ENCODE measurements around the gene TEX28. TPM values are rescaled to one million over a fixed set of nuclear protein-coding genes. Genes with fewer than 3 reads are reported as not detected.
"Not testable (repeated sequence)": the region's sequence is repeated elsewhere in the genome, so short reads cannot be mapped to it uniquely, and the experiment has no call there.

Gene TEX28, protein sequence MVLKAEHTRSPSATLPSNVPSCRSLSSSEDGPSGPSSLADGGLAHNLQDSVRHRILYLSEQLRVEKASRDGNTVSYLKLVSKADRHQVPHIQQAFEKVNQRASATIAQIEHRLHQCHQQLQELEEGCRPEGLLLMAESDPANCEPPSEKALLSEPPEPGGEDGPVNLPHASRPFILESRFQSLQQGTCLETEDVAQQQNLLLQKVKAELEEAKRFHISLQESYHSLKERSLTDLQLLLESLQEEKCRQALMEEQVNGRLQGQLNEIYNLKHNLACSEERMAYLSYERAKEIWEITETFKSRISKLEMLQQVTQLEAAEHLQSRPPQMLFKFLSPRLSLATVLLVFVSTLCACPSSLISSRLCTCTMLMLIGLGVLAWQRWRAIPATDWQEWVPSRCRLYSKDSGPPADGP
- total RNA-seq, result not detected

DNA sequence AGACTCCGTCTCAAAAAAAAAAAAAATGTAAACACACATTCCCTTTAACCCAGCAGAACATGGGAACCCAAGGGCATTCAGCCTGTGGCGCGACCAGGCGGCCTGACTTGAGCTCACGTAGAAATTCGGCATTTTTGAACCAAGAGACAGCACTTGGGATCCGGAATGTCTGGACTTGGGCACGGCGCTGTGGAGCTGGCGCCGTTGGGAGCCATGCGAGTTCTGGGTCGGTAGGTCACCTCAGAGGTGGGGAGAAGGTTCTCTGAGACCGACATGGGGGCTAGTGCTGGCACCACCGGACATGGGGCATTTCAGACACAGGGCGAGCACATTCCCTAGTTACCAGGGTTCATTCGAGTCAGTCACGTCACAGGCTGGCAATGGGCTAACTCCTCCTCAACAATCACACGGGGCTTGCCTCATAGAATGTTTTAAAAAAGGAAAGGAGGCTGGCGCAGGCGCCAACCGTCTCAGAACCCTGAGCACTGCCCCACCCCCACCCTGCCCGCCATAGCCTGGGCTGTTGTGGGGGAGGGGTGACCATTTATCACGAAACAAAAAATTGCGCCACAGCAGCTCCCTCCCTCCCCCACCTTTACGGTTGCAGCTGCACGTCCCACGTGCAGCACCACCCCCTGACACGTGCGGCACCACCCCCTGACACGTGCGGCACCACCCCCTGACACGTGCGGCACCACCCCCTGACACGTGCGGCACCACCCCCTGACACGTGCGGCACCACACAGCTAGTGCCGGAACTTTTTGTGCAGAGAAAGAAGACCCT is at the start of gene TEX28:
TEX28 (minus strand) TSS at position 334 of the 784 bp plus-strand sequence. CDS start 3,007 bp downstream, outside the sequence.
- no peak for DNase-seq
- peaks cover 0 to 4% (median 0%) of the 10 kb centered on the region in 4 donors for H3K9me3 ChIP-seq
- H3K27ac ChIP-seq, result no peak within 1 kb of the TSS
- WGBS, 2 donors, result 90 to 96% methylated on average over 10 to 31 of the region's 39 CpGs
- TF ChIP-seq POLR2AphosphoS5 (IDR thresholded peaks at IDR 0.05), result no peak
- TF ChIP-seq, protein P1, sequence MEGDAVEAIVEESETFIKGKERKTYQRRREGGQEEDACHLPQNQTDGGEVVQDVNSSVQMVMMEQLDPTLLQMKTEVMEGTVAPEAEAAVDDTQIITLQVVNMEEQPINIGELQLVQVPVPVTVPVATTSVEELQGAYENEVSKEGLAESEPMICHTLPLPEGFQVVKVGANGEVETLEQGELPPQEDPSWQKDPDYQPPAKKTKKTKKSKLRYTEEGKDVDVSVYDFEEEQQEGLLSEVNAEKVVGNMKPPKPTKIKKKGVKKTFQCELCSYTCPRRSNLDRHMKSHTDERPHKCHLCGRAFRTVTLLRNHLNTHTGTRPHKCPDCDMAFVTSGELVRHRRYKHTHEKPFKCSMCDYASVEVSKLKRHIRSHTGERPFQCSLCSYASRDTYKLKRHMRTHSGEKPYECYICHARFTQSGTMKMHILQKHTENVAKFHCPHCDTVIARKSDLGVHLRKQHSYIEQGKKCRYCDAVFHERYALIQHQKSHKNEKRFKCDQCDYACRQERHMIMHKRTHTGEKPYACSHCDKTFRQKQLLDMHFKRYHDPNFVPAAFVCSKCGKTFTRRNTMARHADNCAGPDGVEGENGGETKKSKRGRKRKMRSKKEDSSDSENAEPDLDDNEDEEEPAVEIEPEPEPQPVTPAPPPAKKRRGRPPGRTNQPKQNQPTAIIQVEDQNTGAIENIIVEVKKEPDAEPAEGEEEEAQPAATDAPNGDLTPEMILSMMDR (IDR thresholded peaks at IDR 0.05), result no peak
- H3K36me3 ChIP-seq, result no peaks in the 10 kb centered on the region
- no peaks in the 10 kb centered on the region for H3K27me3 ChIP-seq
- no peak within 1 kb of the TSS for H3K4me3 ChIP-seq
- ATAC-seq (ENCODE audit: low FRiP score in 2 of 2), result peak in 1 of 2 donors; percentile 51
- no peaks in the 10 kb centered on the region for H3K4me1 ChIP-seq

DNA sequence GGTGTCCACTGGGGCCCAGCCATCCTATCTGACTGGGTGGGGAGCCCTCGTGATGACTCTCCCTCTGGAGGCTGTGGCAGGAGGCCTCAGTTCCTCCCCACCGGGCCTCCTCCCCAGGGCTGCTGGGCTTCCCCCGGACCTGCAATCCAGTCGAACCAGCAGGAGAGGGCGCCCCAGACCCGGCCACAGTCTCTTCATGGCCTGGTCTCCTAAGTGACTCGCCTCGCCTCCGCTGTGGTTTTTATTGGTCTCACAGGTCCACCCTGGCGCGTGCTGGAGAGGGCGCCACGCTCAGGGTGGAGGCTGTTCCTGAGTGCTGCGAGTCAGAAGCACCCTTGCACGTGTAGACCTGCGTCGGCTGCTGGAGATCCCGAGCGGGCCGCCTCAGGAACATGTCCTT is 48.7 kb upstream of the TEX28 start:
- peak; percentile 47 to 64 for ATAC-seq (ENCODE audit: low FRiP score in 2 of 2)
- H3K4me1 ChIP-seq, H3K27me3 ChIP-seq, H3K9me3 ChIP-seq, H3K4me3 ChIP-seq, H3K27ac ChIP-seq, DNase-seq, H3K36me3 ChIP-seq: not testable (repeated sequence)
- WGBS, 2 donors, result no CpG with 5 or more reads among the region's 20 CpGs

DNA sequence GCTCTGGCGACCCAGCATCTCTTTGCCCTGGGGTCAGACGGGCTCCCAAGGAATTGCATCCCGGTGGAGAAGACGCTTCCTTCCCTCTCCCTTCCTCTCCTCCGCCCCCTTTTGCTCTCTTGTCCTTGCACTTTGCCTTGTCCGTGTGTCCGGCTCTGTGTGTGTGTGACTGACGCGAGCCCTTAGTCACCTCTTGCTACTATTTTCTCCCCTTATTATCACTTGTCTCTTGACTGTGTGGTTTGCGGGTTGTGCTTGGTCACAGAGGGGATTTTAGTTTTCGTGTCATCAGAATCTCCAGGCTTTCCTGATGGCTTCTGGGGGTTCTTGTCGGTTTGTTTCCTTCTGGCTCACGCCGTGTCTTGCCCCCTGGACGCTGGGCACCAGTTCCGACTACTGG is 48.1 kb upstream of the TEX28 start:
- H3K9me3 ChIP-seq, H3K4me1 ChIP-seq, H3K27ac ChIP-seq, DNase-seq, H3K4me3 ChIP-seq, H3K27me3 ChIP-seq, H3K36me3 ChIP-seq: not testable (repeated sequence)
- WGBS, 2 donors, result no CpG with 5 or more reads among the region's 16 CpGs
- ATAC-seq (ENCODE audit: low FRiP score in 2 of 2), result peak in 1 of 2 donors; percentile 0

DNA sequence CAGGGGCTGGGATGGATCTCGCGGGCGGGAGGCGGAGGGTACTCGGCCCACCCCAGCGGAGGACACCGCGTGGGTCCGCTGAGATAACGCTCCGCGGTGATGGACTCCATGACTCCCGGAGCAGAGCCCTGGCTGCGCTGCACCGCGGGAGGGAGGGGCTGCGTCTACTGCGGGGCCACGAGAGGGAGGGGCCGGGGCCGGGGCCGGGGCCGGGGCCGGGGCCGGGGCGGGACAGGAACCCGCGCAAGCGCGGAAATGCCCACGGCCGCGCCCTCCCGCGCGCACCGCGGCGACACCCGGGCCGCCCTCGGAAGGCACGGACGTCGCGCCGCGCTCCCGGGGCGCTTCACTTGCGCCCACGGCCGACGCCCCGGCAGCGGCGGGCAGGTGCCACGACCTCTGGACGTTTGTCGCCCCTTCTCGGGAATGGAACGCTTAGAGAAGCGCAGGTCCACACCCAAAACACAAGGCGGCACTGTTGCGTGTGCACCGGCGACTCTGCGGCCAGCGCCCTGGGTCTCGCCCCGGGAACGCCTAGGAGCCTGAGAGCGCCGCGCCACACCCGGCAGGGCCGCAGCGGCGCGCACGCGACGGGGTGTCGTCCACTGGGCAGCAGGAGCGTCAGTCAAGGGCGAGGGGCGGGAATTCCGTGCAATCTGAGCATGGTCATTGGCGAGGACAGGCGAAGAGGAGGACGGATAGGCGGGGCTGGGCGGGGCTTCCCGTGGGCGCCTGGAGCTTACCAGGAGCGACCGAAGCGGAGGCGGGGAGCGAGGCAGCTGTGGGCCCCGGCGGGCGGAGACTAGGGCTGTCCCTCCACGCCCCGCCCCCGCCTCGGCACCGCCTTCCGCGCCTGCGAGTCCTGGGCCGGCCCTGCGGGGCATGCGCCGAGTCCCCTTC is 46.7 kb upstream of the TEX28 start:
- Histone ChIP-seq H3K4me3 (peak overlapping the region in 2 of 4 donors; percentile 17 to 29), H3K27ac (peak overlapping the region in 2 of 4 donors; percentile 49 to 79)
- ATAC-seq (ENCODE audit: low FRiP score in 2 of 2) (peak; percentile 89 to 91), DNase-seq (peak in 1 of 2 donors; percentile 87)
- H3K9me3 ChIP-seq, H3K27me3 ChIP-seq, H3K4me1 ChIP-seq, H3K36me3 ChIP-seq: not testable (repeated sequence)
- no CpG with 5 or more reads among the region's 115 CpGs for WGBS, 2 donors

DNA sequence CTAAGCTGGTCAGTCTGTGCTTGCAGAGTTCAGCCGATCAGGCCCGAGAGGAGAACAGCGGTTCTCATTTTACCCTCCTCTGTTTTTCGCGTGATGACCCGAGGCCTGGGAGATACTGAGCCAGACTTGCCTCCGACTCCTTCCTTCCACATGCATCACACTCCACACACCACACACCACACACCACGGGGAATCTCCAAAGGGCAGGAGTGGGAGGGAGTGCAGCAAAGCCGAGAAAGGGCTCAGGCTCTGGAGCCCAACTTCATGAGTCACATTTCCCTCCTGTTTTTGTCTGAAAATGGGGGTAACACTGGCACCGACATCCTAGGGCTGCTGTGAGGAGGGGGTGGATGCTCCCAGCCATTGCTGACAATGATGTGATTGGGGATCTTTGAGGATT is 39.6 kb upstream of the TEX28 start:
- H3K27ac ChIP-seq, result no peak overlapping the region
- DNase-seq (no peak), ATAC-seq (ENCODE audit: low FRiP score in 2 of 2) (no peak)
- no peaks in the 10 kb centered on the region for H3K36me3 ChIP-seq
- H3K4me1 ChIP-seq, result no peaks in the 10 kb centered on the region
- H3K4me3 ChIP-seq, result no peak overlapping the region
- 82 to 84% methylated on average over 5 to 10 of the region's 10 CpGs for whole genome bisulfite sequencing, 2 donors
- no peaks in the 10 kb centered on the region for H3K27me3 ChIP-seq
- no peaks in the 10 kb centered on the region for H3K9me3 ChIP-seq
- TF ChIP-seq, protein P1 (IDR thresholded peaks at IDR 0.05), result no peak
- no peak for TF ChIP-seq EP300 (IDR thresholded peaks at IDR 0.05)
- TF ChIP-seq POLR2AphosphoS5 (IDR thresholded peaks at IDR 0.05), result no peak
- no peak for TF ChIP-seq POLR2A (IDR thresholded peaks at IDR 0.05)

- H3K4me3 ChIP-seq, result no peak overlapping the region
- TF ChIP-seq POLR2A (IDR thresholded peaks at IDR 0.05), result no peak
- TF ChIP-seq, protein P1 (IDR thresholded peaks at IDR 0.05), result no peak
- no peaks in the 10 kb centered on the region for H3K4me1 ChIP-seq
- no peaks in the 10 kb centered on the region for H3K27me3 ChIP-seq
- no peak for DNase-seq
- WGBS, 2 donors, result 52 to 66% methylated on average over 4 to 6 of the region's 6 CpGs
- no peaks in the 10 kb centered on the region for H3K9me3 ChIP-seq
- ATAC-seq (ENCODE audit: low FRiP score in 2 of 2), result no peak
- no peaks in the 10 kb centered on the region for H3K36me3 ChIP-seq
- H3K27ac ChIP-seq, result no peak overlapping the region
Measured at GRCh38 chrX:154333837-154334271, 38.9 kb upstream of the TEX28 start.

All from upper lobe of left lung (tissue), 6 donors.